ENCODE data around the gene RP9. TPM values are rescaled to one million over a fixed set of nuclear protein-coding genes. Genes with fewer than 3 reads are reported as not detected.

The RP9 gene
- total and polyA plus RNA-seq, 2 of the 13 experiments (the other 11 are each of a cell fraction or from before 2014, with no cell fraction given) = 14.2 to 18.6 TPM

DNA sequence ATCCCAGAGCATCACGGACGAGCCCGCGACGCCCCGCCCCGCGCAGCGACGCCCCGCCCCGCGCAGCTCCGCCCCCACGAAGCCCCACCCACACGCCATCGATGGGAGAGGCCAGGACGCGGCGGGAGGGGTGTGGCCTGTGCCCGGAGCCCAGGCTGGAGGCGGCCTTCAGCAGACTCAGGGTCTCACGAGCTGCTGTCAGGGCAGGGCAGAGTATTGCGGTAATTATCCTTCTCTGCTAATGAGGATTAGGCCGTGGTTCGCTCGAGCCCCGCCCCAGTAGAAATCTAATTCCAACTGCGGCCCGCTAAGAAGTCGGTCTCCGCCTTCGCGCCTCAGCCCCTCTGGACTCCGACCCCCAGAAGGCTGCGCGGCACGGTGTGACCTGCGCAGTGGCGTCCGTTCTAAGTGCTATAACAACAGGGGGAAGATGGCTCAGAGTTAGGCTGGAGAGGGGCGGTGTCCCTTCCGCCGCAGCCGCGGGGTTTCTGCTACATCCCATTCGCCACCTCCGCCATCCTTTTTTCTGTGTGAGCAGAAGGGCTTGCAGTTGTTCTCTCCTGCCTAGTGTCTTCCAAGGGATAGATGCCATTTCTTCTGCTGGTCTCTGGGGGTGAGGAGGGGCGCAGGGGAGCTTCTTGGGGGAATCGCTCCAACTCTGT is 46.3 kb downstream of the RP9 start (continued):
- TF ChIP-seq, protein P1, sequence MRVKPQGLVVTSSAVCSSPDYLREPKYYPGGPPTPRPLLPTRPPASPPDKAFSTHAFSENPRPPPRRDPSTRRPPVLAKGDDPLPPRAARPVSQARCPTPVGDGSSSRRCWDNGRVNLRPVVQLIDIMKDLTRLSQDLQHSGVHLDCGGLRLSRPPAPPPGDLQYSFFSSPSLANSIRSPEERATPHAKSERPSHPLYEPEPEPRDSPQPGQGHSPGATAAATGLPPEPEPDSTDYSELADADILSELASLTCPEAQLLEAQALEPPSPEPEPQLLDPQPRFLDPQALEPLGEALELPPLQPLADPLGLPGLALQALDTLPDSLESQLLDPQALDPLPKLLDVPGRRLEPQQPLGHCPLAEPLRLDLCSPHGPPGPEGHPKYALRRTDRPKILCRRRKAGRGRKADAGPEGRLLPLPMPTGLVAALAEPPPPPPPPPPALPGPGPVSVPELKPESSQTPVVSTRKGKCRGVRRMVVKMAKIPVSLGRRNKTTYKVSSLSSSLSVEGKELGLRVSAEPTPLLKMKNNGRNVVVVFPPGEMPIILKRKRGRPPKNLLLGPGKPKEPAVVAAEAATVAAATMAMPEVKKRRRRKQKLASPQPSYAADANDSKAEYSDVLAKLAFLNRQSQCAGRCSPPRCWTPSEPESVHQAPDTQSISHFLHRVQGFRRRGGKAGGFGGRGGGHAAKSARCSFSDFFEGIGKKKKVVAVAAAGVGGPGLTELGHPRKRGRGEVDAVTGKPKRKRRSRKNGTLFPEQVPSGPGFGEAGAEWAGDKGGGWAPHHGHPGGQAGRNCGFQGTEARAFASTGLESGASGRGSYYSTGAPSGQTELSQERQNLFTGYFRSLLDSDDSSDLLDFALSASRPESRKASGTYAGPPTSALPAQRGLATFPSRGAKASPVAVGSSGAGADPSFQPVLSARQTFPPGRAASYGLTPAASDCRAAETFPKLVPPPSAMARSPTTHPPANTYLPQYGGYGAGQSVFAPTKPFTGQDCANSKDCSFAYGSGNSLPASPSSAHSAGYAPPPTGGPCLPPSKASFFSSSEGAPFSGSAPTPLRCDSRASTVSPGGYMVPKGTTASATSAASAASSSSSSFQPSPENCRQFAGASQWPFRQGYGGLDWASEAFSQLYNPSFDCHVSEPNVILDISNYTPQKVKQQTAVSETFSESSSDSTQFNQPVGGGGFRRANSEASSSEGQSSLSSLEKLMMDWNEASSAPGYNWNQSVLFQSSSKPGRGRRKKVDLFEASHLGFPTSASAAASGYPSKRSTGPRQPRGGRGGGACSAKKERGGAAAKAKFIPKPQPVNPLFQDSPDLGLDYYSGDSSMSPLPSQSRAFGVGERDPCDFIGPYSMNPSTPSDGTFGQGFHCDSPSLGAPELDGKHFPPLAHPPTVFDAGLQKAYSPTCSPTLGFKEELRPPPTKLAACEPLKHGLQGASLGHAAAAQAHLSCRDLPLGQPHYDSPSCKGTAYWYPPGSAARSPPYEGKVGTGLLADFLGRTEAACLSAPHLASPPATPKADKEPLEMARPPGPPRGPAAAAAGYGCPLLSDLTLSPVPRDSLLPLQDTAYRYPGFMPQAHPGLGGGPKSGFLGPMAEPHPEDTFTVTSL (CRISPR knock-in tag; IDR thresholded peaks at IDR 0.05; ENCODE audit: borderline replicate concordance) = 0 out of 2 replicates have a peak, but pooled peaks have one; percentile 23
- TF ChIP-seq, protein P2, sequence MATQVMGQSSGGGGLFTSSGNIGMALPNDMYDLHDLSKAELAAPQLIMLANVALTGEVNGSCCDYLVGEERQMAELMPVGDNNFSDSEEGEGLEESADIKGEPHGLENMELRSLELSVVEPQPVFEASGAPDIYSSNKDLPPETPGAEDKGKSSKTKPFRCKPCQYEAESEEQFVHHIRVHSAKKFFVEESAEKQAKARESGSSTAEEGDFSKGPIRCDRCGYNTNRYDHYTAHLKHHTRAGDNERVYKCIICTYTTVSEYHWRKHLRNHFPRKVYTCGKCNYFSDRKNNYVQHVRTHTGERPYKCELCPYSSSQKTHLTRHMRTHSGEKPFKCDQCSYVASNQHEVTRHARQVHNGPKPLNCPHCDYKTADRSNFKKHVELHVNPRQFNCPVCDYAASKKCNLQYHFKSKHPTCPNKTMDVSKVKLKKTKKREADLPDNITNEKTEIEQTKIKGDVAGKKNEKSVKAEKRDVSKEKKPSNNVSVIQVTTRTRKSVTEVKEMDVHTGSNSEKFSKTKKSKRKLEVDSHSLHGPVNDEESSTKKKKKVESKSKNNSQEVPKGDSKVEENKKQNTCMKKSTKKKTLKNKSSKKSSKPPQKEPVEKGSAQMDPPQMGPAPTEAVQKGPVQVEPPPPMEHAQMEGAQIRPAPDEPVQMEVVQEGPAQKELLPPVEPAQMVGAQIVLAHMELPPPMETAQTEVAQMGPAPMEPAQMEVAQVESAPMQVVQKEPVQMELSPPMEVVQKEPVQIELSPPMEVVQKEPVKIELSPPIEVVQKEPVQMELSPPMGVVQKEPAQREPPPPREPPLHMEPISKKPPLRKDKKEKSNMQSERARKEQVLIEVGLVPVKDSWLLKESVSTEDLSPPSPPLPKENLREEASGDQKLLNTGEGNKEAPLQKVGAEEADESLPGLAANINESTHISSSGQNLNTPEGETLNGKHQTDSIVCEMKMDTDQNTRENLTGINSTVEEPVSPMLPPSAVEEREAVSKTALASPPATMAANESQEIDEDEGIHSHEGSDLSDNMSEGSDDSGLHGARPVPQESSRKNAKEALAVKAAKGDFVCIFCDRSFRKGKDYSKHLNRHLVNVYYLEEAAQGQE (IDR thresholded peaks at IDR 0.05; ENCODE audit: borderline replicate concordance in 1 of 2, low read depth in 1 of 2, low read length in 2 of 2) = peak in 1 of 2 experiments; percentile 46; a peak in 2 of 4 replicates
- TF ChIP-seq, protein P3, sequence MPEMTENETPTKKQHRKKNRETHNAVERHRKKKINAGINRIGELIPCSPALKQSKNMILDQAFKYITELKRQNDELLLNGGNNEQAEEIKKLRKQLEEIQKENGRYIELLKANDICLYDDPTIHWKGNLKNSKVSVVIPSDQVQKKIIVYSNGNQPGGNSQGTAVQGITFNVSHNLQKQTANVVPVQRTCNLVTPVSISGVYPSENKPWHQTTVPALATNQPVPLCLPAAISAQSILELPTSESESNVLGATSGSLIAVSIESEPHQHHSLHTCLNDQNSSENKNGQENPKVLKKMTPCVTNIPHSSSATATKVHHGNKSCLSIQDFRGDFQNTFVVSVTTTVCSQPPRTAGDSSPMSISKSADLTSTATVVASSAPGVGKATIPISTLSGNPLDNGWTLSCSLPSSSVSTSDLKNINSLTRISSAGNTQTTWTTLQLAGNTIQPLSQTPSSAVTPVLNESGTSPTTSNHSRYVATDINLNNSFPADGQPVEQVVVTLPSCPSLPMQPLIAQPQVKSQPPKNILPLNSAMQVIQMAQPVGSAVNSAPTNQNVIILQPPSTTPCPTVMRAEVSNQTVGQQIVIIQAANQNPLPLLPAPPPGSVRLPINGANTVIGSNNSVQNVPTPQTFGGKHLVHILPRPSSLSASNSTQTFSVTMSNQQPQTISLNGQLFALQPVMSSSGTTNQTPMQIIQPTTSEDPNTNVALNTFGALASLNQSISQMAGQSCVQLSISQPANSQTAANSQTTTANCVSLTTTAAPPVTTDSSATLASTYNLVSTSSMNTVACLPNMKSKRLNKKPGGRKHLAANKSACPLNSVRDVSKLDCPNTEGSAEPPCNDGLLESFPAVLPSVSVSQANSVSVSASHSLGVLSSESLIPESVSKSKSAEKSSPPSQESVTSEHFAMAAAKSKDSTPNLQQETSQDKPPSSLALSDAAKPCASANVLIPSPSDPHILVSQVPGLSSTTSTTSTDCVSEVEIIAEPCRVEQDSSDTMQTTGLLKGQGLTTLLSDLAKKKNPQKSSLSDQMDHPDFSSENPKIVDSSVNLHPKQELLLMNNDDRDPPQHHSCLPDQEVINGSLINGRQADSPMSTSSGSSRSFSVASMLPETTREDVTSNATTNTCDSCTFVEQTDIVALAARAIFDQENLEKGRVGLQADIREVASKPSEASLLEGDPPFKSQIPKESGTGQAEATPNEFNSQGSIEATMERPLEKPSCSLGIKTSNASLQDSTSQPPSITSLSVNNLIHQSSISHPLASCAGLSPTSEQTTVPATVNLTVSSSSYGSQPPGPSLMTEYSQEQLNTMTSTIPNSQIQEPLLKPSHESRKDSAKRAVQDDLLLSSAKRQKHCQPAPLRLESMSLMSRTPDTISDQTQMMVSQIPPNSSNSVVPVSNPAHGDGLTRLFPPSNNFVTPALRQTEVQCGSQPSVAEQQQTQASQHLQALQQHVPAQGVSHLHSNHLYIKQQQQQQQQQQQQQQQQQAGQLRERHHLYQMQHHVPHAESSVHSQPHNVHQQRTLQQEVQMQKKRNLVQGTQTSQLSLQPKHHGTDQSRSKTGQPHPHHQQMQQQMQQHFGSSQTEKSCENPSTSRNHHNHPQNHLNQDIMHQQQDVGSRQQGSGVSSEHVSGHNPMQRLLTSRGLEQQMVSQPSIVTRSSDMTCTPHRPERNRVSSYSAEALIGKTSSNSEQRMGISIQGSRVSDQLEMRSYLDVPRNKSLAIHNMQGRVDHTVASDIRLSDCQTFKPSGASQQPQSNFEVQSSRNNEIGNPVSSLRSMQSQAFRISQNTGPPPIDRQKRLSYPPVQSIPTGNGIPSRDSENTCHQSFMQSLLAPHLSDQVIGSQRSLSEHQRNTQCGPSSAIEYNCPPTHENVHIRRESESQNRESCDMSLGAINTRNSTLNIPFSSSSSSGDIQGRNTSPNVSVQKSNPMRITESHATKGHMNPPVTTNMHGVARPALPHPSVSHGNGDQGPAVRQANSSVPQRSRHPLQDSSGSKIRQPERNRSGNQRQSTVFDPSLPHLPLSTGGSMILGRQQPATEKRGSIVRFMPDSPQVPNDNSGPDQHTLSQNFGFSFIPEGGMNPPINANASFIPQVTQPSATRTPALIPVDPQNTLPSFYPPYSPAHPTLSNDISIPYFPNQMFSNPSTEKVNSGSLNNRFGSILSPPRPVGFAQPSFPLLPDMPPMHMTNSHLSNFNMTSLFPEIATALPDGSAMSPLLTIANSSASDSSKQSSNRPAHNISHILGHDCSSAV (CRISPR knock-in tag; IDR thresholded peaks at IDR 0.05; ENCODE audit: borderline replicate concordance) = no peak
- TF ChIP-seq ZMAT3 (CRISPR knock-in tag; conservative IDR thresholded peaks at IDR 0.05) (peak; percentile 70; the same call in 1 of the 2 replicates), ZNF350 (CRISPR knock-in tag; IDR thresholded peaks at IDR 0.05; ENCODE audit: borderline replicate concordance, low read depth) (peak; percentile 70), ZNF749 (CRISPR knock-in tag; IDR thresholded peaks at IDR 0.05; ENCODE audit: borderline replicate concordance) (no peak), ZFP1 (CRISPR knock-in tag; IDR thresholded peaks at IDR 0.05) (no peak), MLLT10 (CRISPR knock-in tag; IDR thresholded peaks at IDR 0.05) (no peak)
